Esophagus squamous epithelium (tissue), 5 donors: Measurements from ENCODE around the gene ASS1. TPM values are rescaled to one million over a fixed set of nuclear protein-coding genes. Genes with fewer than 3 reads are reported as not detected.

Source experiments
- DNase-seq: peaks from one replicate; lab custom pipeline; 2025; lab: John Stamatoyannopoulos, UW
- H3K27ac ChIP-seq, 4 donors: fragments of 200-600 bp; sonication (generic); one replicate each; pipeline ENCODE4 v1.5.1; 2016 to 2019; ENCODE audit warnings: mild to moderate bottlenecking in 1 of 4
- H3K27me3 ChIP-seq, 4 donors: fragments of 200-600 bp; sonication (generic); 1 replicate in 3 of 4; 2 replicates in 1 of 4; pipeline versions ENCODE4 v1.5.1 to v1.6.0; 2017 to 2021; ENCODE audit warnings: antibody characterized with exemption in 1 of 4
- H3K36me3 ChIP-seq, 3 donors: fragments of 200-600 bp; sonication (generic); one replicate each; pipeline ENCODE4 v1.5.1; 2016 to 2019
- H3K4me1 ChIP-seq, 3 donors: fragments of 200-600 bp; sonication (generic); one replicate each; pipeline ENCODE4 v1.5.1; 2017 to 2019
- H3K4me3 ChIP-seq, 4 donors: fragments of 200-600 bp; sonication (generic); 1 replicate in 3 of 4; 2 replicates in 1 of 4; pipeline ENCODE4 v1.5.1; 2016 to 2019; ENCODE audit warnings: mild to moderate bottlenecking in 2 of 4, moderate library complexity in 1 of 4
- H3K9me3 ChIP-seq, 3 donors: fragments of 200-600 bp; sonication (generic); one replicate each; pipeline ENCODE4 v1.5.1; 2016 to 2019
- CTCF ChIP-seq, 6 experiments: fragments of 450-650 bp in 4 of 6; fragments of 200-600 bp in 2 of 6; sonication (generic) in 2 of 6; IDR thresholded peaks; one replicate each; pipeline ENCODE4 v1.5.1; 2016 to 2019; ENCODE audit warnings: antibody characterized with exemption in 6 of 6, mild to moderate bottlenecking in 4 of 6, moderate library complexity in 4 of 6
- POLR2A ChIP-seq, 4 donors: fragments of 450-650 bp; IDR thresholded peaks; one replicate each; pipeline ENCODE4 v1.6.1; 2017; ENCODE audit warnings: antibody characterized with exemption in 4 of 4, mild to moderate bottlenecking in 4 of 4, moderate library complexity in 3 of 4
- WGBS, 2 donors: methylation state at CpG; one replicate each; pipeline ENCODE4 v1.1.5; 2018; 5-methylcytosine and 5-hydroxymethylcytosine counted together
- intact Hi-C: fragments of 100-400 bp; cut with DNase I; formaldehyde crosslinking; loops from one replicate; pipeline ENCODE4 v1.15.0; 2022
- total RNA-seq, 4 donors: library from RNA; depleted of rRNA; stranded (reverse); fragments of >200 nt; gene quantifications; one replicate each; pipeline ENCODE4 v1.1.0, GENCODE V29; 2016
- donor health status: DM: yes; HTN: yes; CAD: no.

ASS1 gene
- total RNA-seq, 4 donors from 2014 or later, result 33.5 to 203 (median 85.2) TPM

DNA sequence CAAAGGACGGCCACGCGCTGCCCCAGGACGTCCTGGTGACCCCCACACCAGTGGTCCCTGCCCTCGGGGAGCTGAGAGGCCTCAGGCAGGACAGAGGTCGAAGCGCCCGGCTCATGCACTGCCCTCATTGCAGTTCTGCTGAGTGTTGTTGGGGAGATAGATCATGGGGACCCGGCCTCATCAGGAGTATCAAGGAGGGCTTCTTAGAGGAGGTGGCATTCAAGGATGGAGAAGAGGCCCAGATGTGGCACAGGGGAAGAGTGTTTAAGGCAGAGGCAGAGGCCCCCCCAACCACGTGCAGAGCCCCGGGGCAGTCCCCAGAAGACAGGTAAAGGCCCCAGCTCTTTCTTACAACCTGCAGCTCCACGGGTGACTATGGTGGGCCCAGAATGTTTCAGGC, 26.2 kb downstream of the ASS1 start:
- H3K36me3 ChIP-seq, result peaks cover 0 to 41% (median 0%) of the 10 kb centered on the region in 3 donors
- 40 to 94% methylated on average over 1 to 2 of the region's 12 CpGs for WGBS, 2 donors
- H3K9me3 ChIP-seq, result no peaks in the 10 kb centered on the region
- intact Hi-C loops, result no loop called here
- H3K27me3 ChIP-seq, result peaks cover 0 to 12% (median 0%) of the 10 kb centered on the region in 4 donors
- H3K27ac ChIP-seq, result no peak overlapping the region
- no peaks in the 10 kb centered on the region for H3K4me1 ChIP-seq
- TF ChIP-seq POLR2A (IDR thresholded peaks at IDR 0.05) (no peak), CTCF (IDR thresholded peaks at IDR 0.05) (no peak)
- DNase-seq, result no peak
- H3K4me3 ChIP-seq, result no peak overlapping the region

DNA sequence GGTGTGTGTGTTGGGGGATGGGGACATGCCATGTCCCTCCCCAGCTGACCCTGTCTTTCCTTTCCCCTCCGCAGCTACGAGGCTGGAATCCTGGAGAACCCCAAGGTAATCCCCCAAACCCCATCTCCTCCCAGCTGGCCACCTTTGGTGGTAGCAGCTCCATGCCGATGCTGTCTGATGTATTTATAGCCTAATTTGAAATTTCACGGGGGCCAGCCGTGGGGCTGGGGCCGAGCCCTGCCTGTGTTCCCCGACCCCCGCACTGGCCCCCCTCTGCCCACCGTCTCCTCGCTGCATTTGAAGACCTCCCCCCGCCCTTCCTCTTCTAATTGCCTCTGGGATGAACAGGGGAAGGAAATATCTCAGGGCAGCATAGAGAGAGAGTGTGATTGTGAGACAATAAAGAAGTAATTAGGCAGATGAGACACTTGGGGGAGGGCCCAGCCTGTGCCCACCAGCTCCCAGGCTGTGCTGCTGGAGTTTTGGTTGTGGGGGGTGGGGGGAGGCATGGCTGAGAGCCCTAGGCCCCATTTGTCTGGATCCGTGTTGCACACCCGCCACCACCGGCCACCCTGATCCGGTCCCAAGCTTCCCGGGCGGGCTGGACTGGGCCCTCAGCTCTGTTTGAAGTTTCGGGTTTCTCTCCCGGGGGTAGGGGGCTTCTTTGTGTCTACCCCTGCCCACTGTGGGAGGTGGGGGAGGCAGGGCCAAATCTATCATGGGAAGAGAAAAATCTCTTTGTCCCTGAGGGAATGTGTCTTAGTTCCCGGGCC, 26.8 kb downstream of the ASS1 start:
- DNase-seq, result no peak
- Histone ChIP-seq H3K27me3 (peaks cover 0 to 12% (median 0%) of the 10 kb centered on the region in 4 donors), H3K4me3 (no peak overlapping the region), H3K36me3 (peaks cover 0 to 40% (median 0%) of the 10 kb centered on the region in 3 donors), H3K9me3 (no peaks in the 10 kb centered on the region), H3K4me1 (no peaks in the 10 kb centered on the region), H3K27ac (no peak overlapping the region)
- intact Hi-C loops, result no loop called here
- WGBS, 2 donors, result 53 to 85% methylated on average over 4 to 9 of the region's 20 CpGs
- no peak for TF ChIP-seq CTCF (IDR thresholded peaks at IDR 0.05)
- no peak for TF ChIP-seq POLR2A (IDR thresholded peaks at IDR 0.05)

DNA sequence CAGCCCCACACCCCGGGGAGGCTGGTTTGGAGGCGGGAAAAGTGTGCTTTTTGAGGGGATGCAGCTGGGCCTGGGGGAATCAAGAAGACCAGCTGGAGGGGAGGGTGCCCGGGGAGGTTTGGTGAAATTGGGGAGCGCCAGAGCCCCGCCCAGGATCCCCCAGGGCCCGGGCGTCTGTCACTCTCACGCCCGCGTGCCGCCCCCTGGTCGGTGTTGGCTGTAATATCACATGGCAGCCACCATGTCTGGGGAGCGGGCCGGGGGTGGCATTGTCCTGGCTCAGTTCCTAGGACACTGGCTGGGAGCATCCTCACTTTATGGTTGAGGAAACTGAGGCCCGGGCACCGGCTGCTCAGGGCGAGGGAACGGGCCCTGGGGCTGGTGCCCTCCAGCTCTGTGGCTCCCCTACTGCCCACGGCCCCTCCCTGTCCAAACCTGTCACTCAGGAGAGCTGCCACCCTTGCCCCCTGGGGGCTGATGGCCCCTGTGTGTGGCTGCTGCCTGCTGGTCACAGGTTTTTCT, 27.5 kb downstream of the ASS1 start:
- Histone ChIP-seq H3K27ac (no peak overlapping the region), H3K4me3 (no peak overlapping the region), H3K36me3 (peaks cover 0 to 40% (median 0%) of the 10 kb centered on the region in 3 donors), H3K9me3 (no peaks in the 10 kb centered on the region), H3K4me1 (no peaks in the 10 kb centered on the region), H3K27me3 (peaks cover 0 to 8% (median 0%) of the 10 kb centered on the region in 4 donors)
- intact Hi-C loops, result no loop called here
- 30 to 71% methylated on average over 2 to 7 of the region's 19 CpGs for WGBS, 2 donors
- DNase-seq, result no peak
- TF ChIP-seq CTCF (IDR thresholded peaks at IDR 0.05) (no peak), POLR2A (IDR thresholded peaks at IDR 0.05) (no peak)

DNA sequence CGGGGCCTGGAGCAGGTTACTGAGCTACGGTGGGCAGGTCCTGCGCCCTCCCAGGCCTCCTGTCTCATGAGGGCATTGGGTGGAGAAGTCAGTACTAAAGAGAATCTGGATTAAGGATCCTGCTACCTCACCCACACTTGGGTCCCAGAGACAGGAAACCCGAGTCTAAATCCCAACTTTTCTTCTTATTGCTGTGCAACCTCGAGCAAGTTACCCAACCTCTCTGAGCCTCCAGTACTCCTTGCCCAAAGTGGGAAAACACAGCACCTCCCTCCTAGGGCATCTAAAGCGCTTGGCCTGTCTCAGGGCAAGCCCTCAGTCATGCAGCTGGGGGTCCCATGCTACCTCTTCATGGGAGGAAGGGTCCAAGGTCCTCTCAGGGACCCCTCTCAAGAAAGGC, 28.2 kb downstream of the ASS1 start:
- Histone ChIP-seq H3K4me3 (no peak overlapping the region), H3K36me3 (peaks cover 0 to 44% (median 0%) of the 10 kb centered on the region in 3 donors), H3K4me1 (no peaks in the 10 kb centered on the region), H3K27me3 (peaks cover 0 to 5% (median 0%) of the 10 kb centered on the region in 4 donors), H3K9me3 (no peaks in the 10 kb centered on the region), H3K27ac (no peak overlapping the region)
- no peak for TF ChIP-seq CTCF (IDR thresholded peaks at IDR 0.05)
- TF ChIP-seq POLR2A (IDR thresholded peaks at IDR 0.05), result no peak
- no peak for DNase-seq
- intact Hi-C loops, result no loop called here
- 84 to 87% methylated on average over 2 to 3 of the region's 6 CpGs for WGBS, 2 donors

DNA sequence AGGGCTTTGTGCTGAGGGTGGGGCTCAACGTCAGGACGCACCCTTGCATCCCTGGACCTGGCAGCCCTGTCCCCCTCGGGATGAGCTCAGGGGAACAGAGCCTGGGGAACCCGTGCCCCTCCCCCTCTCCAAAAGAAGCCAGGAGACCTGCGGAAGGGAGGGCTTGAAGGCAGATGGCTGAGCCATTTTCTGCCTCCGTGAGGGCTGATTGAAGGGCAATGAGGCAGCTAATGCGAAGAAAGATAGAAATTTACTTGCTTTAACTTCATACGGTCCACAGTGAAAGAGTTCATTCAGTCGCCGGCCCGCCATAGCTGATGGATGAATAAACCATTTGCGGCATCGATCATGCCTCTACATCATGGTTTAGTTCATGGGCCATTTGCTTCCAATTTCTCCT, 28.8 kb downstream of the ASS1 start:
- 77 to 81% methylated on average over 7 to 8 of the region's 13 CpGs for WGBS, 2 donors
- Histone ChIP-seq H3K4me1 (no peaks in the 10 kb centered on the region), H3K27ac (no peak overlapping the region), H3K9me3 (no peaks in the 10 kb centered on the region), H3K36me3 (peaks cover 0 to 43% (median 0%) of the 10 kb centered on the region in 3 donors), H3K27me3 (peaks cover 0 to 5% (median 0%) of the 10 kb centered on the region in 4 donors), H3K4me3 (no peak overlapping the region)
- DNase-seq, result no peak
- TF ChIP-seq CTCF (IDR thresholded peaks at IDR 0.05) (no peak), POLR2A (IDR thresholded peaks at IDR 0.05) (no peak)
- intact Hi-C loops, result no loop called here
